HG03571 (cell line): ENCODE measurements around the gene MFAP5.
A peak's percentile ranks its signal among the peaks of the same experiment; 100 is the strongest.
"Not testable (repeated sequence)": the region's sequence is repeated elsewhere in the genome, so short reads cannot be mapped to it uniquely, and the experiment has no call there.

ENCODE experiments used
- ATAC-seq: cut with Tn5 transposase; IDR thresholded peaks from one replicate; pipeline ENCODE4 v1.9.1; 2021; ENCODE audit not compliant: unreplicated experiment

MFAP5 gene

DNA sequence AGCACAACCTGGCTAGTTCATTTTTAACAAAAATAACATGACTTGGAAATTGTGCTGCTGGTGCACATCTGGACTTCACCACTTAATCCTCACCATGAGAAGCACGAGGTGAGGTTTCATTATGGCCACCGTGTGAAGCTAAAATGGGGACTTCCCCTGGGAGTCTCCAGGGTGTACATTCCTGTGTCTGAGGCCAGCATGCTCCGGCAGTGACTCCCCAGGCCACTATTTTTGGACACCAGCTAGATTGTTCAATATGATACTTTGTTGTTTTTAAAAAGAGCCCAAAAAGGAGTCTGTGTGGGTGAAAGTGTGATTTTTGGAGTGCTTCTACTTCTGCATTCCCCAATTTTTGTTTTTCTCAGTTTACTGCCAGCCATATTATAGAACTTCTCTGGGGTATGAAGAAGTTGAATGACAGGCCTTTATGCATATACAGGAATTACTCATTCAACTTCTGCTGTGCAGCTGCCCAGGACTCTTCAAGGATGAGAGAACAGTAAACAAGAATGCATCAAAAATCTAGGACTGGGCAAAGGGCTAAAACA, 33.1 kb downstream of the MFAP5 start:
- peak; percentile 95 for ATAC-seq

DNA sequence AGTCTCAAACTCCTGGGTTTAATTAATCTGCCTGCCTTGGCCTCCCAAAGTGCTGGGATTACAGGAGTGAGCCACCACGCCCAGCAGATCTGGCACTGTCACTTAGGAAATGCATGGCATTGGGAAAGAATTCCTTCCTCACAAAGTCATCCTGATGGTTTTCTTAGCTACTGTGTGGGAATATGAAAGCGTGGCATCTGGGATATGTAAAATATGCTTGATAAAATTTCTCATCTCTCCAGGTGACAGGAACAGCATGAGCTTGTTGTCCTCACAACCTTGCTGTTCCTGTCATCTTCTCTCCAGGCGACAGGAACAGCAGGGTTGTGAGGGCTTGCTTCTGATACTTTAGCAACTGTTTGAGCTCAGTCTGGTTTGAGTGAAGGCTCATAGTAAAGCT, 33.9 kb downstream of the MFAP5 start:
- no peak for ATAC-seq

DNA sequence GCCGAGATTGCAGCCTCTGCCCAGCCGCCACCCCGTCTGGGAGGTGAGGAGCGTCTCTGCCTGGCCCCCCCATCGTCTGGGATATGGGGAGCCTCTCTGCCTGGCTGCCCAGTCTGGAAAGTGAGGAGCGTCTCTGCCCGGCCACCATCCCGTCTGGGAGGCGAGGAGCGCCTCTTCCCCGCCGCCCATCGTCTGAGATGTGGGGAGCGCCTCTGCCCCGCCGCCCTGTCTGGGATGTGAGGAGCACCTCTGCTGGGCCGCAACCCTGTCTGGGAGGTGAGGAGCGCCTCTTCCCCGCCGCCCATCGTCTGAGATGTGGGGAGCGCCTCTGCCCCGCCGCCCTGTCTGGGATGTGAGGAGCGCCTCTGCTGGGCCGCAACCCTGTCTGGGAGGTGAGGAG, 37.9 kb downstream of the MFAP5 start:
- not testable (repeated sequence) for ATAC-seq

DNA sequence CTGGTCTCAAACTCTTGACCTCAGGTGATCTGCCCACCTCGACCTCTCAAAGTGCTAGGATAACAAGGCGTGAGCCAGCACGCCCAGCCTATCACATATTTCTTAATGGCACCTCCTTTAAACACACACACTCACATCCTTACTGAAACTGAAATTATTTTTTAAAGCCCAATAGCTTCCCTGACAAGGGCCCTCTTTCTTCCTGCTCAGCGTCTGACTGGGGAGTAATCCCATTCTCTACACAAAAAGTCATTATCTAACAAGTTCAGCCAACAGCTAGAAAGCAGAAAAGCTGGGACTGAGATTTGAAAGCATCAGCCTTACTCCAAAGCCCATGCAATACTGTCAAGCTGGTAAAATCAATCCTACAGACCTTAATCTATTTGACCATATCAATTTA, 40.0 kb downstream of the MFAP5 start:
- ATAC-seq: no peak

DNA sequence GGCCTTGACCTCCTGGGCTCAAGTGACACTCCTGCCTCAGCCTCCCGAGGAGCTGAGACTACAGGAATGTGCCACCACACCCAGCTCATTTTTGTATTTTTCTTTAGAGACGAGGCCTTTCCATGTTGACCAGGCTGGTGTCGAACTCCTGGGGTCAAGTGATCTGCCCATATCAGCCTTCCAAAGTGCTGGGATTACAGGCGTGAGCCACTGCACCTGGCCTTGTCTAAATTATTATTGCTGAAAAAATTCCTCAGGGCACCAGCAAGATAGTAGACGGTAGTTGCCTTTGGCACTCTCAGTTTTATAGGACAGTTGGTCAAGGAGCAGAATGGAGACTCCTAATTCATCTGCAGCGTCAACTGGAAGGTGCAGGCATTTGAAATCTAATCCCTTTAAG, 47.4 kb downstream of the MFAP5 start:
- no peak for ATAC-seq

DNA sequence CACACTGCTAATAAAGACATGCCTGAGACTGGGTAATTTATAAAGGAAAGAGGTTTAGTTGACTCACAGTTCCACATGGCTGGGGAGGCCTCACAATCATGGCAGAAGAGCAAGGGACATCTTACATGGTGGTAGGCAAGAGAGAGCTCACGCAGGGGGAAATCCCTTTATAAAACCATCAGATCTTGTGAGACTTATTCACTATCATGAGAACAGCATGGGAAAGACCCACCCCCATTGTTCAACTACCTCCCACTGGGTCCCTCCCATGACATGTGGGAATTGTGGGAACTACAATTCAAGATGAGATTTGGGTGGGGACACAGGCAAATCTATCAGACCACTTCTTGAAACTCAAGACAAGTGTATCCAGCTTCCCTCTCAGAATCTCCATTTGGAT, 48.7 kb downstream of the MFAP5 start:
- ATAC-seq: not testable (repeated sequence)

DNA sequence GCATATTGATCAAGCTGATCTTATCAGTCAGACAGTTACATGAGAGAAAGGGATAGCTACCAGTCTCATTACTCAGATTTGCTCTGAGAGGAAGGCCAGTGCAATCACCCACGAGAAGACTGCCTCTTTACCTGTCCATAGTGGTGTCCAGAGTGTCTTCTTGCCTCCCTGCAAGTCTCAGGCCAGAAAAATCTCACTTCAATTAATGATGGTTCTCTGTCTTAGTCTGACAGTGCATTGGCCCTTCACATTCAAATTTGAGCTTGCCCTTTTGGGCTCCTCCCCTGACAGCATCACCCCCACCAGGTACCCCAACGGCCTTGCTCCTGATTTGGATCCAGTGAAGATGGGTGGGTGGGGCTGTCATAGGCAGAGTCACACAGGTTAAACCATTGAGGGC, 50.0 kb downstream of the MFAP5 start, which contains the start of gene AICDA:
Gene AICDA (minus strand): TSS at position 231 of the 400 bp plus-strand sequence. CDS start 92 bp downstream, at position 139.
- ATAC-seq: peak; percentile 33

DNA sequence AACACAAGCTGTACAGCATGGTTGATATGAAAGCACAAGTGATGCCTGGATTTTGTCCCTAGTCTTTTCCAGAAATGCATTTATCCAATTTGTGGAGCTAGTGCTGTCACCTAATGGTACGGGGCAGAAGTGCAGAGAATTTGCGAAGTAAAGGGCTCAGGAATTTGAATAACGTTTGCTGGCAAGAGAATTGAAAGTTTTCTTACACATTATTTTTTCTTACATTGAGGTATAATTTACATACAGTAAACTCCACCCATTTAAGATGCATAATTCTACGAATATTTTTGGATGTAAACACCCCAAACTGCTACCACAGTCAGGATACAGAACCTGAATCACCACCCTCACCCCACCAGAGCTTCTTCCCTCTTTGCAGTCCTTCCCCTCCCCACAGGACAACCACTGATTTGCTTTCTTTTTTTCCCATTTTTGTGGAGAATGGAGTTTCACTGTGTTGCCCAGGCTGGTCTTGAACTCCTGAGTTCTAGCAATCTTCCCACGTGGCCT, 53.5 kb downstream of the MFAP5 start:
- no peak for ATAC-seq

DNA sequence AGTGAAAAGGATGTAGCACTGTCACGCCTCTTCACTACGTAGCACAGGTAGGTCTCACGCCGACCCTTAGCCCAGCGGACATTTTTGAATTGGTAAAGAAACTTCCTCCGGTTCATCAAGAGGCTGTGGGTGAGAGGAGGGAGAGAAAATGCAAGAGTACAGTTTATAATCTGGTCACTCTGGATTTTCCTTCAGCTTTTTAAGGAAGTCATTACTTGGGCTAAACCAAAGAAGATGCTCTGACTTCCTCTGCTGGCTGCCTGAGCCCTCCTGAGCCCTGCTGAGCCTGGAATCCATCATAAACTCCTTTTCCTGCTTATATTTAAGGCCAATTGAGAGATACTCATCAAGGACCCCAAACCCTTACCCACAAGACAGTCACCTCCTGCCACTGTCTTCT, 55.7 kb downstream of the MFAP5 start:
- ATAC-seq: no peak

DNA sequence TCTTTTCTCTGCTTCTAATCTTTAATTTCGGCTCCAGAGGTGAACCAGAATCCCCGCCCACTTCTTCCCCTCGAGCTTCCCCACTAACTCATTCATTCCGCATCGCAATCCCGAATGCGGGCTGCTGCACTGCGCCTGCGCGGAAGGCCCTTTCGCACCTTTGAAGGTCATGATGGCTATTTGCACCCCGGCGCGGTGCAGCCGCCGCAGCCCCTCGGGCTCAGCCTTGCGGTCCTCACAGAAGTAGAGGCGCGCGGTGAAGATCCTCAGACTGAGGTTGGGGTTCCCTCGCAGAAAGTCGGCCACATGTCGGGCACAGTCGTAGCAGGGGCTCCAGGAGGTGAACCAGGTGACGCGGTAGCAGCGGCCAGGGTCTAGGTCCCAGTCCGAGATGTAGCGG, 57.6 kb downstream of the MFAP5 start:
- no peak for ATAC-seq

DNA sequence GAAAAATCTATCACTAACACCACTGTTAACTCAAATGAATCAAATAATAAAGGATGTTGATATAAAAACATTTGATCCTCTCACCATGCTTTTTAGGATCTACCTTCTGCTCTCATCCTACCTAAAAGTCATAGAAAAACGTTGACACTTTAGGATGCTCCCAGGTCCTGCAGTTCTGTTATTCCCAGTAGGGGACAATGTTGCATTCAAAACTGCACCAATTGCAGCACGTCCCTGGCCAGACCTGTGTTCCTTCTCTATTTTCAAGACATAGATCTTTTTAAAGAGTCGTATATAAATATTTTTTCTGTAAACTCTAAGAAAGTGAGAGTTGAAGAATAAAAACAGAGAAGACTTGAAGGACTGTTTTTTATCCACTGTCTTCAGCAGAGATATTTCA, 58.8 kb downstream of the MFAP5 start:
- ATAC-seq: no peak

DNA sequence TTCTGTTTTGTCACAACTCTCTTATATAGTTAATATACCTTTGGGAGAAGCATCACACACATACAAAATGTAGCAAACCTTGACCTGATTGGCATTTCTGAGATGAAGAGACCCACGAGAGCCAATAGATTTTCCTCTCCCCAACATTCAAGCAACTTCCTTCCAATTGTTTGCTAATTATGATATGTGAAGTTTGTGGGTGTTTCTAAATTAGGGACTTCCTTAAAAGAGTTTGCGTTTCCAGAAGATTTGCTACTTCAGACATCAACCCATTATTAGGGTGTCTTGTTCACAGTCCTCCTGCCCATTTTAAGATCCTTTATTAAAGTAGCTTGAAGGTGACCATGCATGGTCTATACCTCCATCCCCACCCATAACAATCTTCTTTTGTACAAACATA, 59.3 kb downstream of the MFAP5 start:
- no peak for ATAC-seq

DNA sequence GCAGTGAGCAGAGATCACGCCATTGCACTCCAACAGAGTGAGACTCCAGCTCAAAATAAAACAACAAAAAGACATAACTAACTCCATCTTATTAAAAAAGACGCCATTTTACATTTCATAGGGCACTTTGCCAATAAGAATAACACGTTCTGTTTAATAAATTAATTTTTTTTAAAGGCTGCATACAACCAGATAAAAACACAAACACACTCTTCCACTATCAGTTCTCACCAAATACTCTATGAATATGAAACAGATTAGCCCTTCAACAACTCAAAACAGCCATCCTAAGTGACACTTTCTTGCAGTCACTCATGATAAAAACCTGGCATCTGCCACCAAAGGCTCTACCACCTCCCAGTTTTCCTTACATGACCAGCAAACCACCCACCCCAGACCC, 66.1 kb downstream of the MFAP5 start:
- no peak for ATAC-seq
